H9 (cell line): ENCODE results near the gene IL2. TPM values are rescaled to one million over a fixed set of nuclear protein-coding genes. Genes with fewer than 3 reads are reported as not detected.

ENCODE experiments used
- DNase-seq: peaks from one replicate; pipeline ENCODE4 v3.0.0-alpha.2; 2017
- H2AFZ ChIP-seq: one replicate; pipeline ENCODE4 v1.6.1; 2013; ENCODE audit warnings: mild to moderate bottlenecking, low read length, control low read depth, moderate library complexity
- H2AK5ac ChIP-seq: 2 replicates; pipeline ENCODE4 v1.6.1; 2013; ENCODE audit warnings: low read length, control low read depth, mixed read lengths; ENCODE audit not compliant: insufficient read length
- H2BK120ac ChIP-seq: one replicate; pipeline ENCODE4 v1.6.1; 2013; ENCODE audit warnings: low read depth, mild to moderate bottlenecking, low read length, control low read depth, inconsistent platforms; ENCODE audit not compliant: poor library complexity, severe bottlenecking
- H2BK12ac ChIP-seq: 2 replicates; pipeline ENCODE4 v1.6.1; 2013; ENCODE audit warnings: low read length, control low read depth, mixed read lengths, low read depth; ENCODE audit not compliant: insufficient read length
- H2BK15ac ChIP-seq: 2 replicates; pipeline ENCODE4 v1.6.1; 2013; ENCODE audit warnings: low read depth, low read length, control low read depth
- H2BK20ac ChIP-seq: one replicate; pipeline ENCODE4 v1.6.1; 2013; ENCODE audit warnings: low read depth, mild to moderate bottlenecking, low read length, control low read depth, inconsistent platforms; ENCODE audit not compliant: poor library complexity, severe bottlenecking
- H2BK5ac ChIP-seq: 2 replicates; pipeline ENCODE4 v1.6.1; 2013; ENCODE audit warnings: low read length, control low read depth, mixed read lengths; ENCODE audit not compliant: insufficient read length
- H3K14ac ChIP-seq: 2 replicates; pipeline ENCODE4 v1.6.1; 2013; ENCODE audit warnings: low read length, control low read depth; ENCODE audit not compliant: insufficient read depth
- H3K18ac ChIP-seq: 2 replicates; pipeline ENCODE4 v1.6.1; 2013; ENCODE audit warnings: low read depth, mild to moderate bottlenecking, mixed read lengths, low read length, control low read depth; ENCODE audit not compliant: insufficient read length
- H3K23ac ChIP-seq: 2 replicates; pipeline ENCODE4 v1.6.1; 2013; ENCODE audit warnings: low read length, control low read depth, mixed read lengths, low read depth; ENCODE audit not compliant: insufficient read length
- H3K23me2 ChIP-seq: 2 replicates; pipeline ENCODE4 v1.6.1; 2013; ENCODE audit warnings: low read depth, mild to moderate bottlenecking, mixed read lengths, low read length, control low read depth; ENCODE audit not compliant: insufficient read length, poor library complexity, severe bottlenecking
- H3K27ac ChIP-seq: 2 replicates; pipeline ENCODE4 v1.5.1; 2013; ENCODE audit warnings: low read length, control low read depth, mixed read lengths, low read depth; ENCODE audit not compliant: insufficient read length
- H3K27me3 ChIP-seq: 2 replicates; pipeline ENCODE4 v1.6.1; 2013; ENCODE audit warnings: low read length, control low read depth, inconsistent platforms; ENCODE audit not compliant: insufficient read depth
- H3K4ac ChIP-seq: 2 replicates; pipeline ENCODE4 v1.6.1; 2013; ENCODE audit warnings: low read depth, mild to moderate bottlenecking, control low read depth, inconsistent platforms, low read length, moderate library complexity
- H3K4me1 ChIP-seq: 2 replicates; pipeline ENCODE4 v1.6.1; 2013; ENCODE audit warnings: low read length, control low read depth, inconsistent platforms; ENCODE audit not compliant: insufficient read depth
- H3K4me2 ChIP-seq: 2 replicates; pipeline ENCODE4 v1.6.1; 2013; ENCODE audit warnings: low read length, control low read depth, mixed read lengths; ENCODE audit not compliant: insufficient read length, insufficient read depth
- H3K56ac ChIP-seq: 2 replicates; pipeline ENCODE4 v1.6.1; 2013; ENCODE audit warnings: low read depth, mild to moderate bottlenecking, mixed read lengths, low read length, control low read depth; ENCODE audit not compliant: insufficient read length
- H3K79me1 ChIP-seq: 2 replicates; pipeline ENCODE4 v1.6.1; 2013; ENCODE audit warnings: low read depth, mild to moderate bottlenecking, moderate library complexity, low read length, control low read depth, inconsistent platforms; ENCODE audit not compliant: insufficient read depth, poor library complexity, severe bottlenecking
- H3K79me2 ChIP-seq: 2 replicates; pipeline ENCODE4 v1.6.1; 2013; ENCODE audit warnings: low read length, control low read depth, inconsistent platforms; ENCODE audit not compliant: insufficient read depth
- H3K9ac ChIP-seq: 2 replicates; pipeline ENCODE4 v1.6.1; 2013; ENCODE audit warnings: low read length, control low read depth, mixed read lengths; ENCODE audit not compliant: insufficient read length; ENCODE audit errors: extremely low read depth
- H3K9me3 ChIP-seq: one replicate; pipeline ENCODE4 v1.6.1; 2013; ENCODE audit warnings: low read depth, low read length, inconsistent platforms; ENCODE audit not compliant: control insufficient read depth
- H3T11ph ChIP-seq: one replicate; pipeline ENCODE4 v1.6.1; 2013; ENCODE audit warnings: mild to moderate bottlenecking, low read length, control low read depth, inconsistent platforms
- H4K20me1 ChIP-seq: one replicate; pipeline ENCODE4 v1.6.1; 2013; ENCODE audit not compliant: control insufficient read depth, insufficient read length, insufficient read depth
- H4K5ac ChIP-seq: 2 replicates; pipeline ENCODE4 v1.6.1; 2013; ENCODE audit warnings: low read depth, mild to moderate bottlenecking, mixed read lengths, low read length, control low read depth; ENCODE audit not compliant: insufficient read length
- H4K8ac ChIP-seq: replicated peaks from 2 replicates; pipeline ENCODE4 v1.6.1; 2013; ENCODE audit warnings: low read length, control low read depth, mixed read lengths, low read depth; ENCODE audit not compliant: insufficient read length
- H4K91ac ChIP-seq: 2 replicates; pipeline ENCODE4 v1.6.1; 2013; ENCODE audit warnings: low read depth, mild to moderate bottlenecking, moderate library complexity, mixed read lengths, low read length, control low read depth; ENCODE audit not compliant: insufficient read length
- H3K27ac Mint-ChIP-seq, 3 experiments: 2 replicates in 2 of 3; 3 replicates in 1 of 3; pipeline ENCODE4 v1.8.0; 2020 to 2021; ENCODE audit warnings: mixed read lengths in 3 of 3, mild to moderate bottlenecking in 1 of 3, moderate library complexity in 1 of 3
- H3K27me3 Mint-ChIP-seq: 2 replicates; pipeline ENCODE4 v1.8.0; 2021; ENCODE audit warnings: low read depth, mild to moderate bottlenecking, moderate library complexity, mixed read lengths
- H3K36me3 Mint-ChIP-seq, 3 experiments: 2 replicates in 2 of 3; 3 replicates in 1 of 3; pipeline ENCODE4 v1.8.0; 2020 to 2021; ENCODE audit warnings: low read depth in 3 of 3, mixed read lengths in 3 of 3; ENCODE audit not compliant: insufficient read depth in 1 of 3
- H3K4me1 Mint-ChIP-seq, 2 experiments: 2 replicates each; pipeline ENCODE4 v1.8.0; 2020; ENCODE audit warnings: mixed read lengths in 2 of 2
- H3K4me3 Mint-ChIP-seq, 2 experiments: 2 replicates in 1 of 2; 3 replicates in 1 of 2; pipeline ENCODE4 v1.8.0; 2020 to 2021; ENCODE audit warnings: mild to moderate bottlenecking in 2 of 2, mixed read lengths in 2 of 2, moderate library complexity in 1 of 2
- H3K9me3 Mint-ChIP-seq, 2 experiments: 2 replicates in 1 of 2; 3 replicates in 1 of 2; pipeline ENCODE4 v1.8.0; 2020; ENCODE audit warnings: mild to moderate bottlenecking in 2 of 2, mixed read lengths in 2 of 2, moderate library complexity in 1 of 2
- WGBS: extraction: QIAGEN DNeasy Blood & Tissue Kit; methylation state at CpG from one replicate; pipeline ENCODE4 v1.1.7; 2013; ENCODE audit warnings: missing lambda C conversion rate, low lambda C conversion rate, mixed read lengths; ENCODE audit not compliant: insufficient read length; ENCODE audit errors: extremely low coverage; 5-methylcytosine and 5-hydroxymethylcytosine counted together
- total RNA-seq: library from RNA; stranded (reverse); gene quantifications from 2 replicates; pipeline ENCODE4 v1.2.1, GENCODE V29; 2021
- TF ChIP-seq, protein P1 (sequence below): fragments of 200-600 bp; sonication (generic); conservative IDR thresholded peaks from 3 replicates; pipeline ENCODE4 v1.8.0; 2021; ENCODE audit warnings: antibody characterized with exemption, mild to moderate bottlenecking

Gene IL2
- total RNA-seq, 1 experiment from 2014 or later: not detected

DNA sequence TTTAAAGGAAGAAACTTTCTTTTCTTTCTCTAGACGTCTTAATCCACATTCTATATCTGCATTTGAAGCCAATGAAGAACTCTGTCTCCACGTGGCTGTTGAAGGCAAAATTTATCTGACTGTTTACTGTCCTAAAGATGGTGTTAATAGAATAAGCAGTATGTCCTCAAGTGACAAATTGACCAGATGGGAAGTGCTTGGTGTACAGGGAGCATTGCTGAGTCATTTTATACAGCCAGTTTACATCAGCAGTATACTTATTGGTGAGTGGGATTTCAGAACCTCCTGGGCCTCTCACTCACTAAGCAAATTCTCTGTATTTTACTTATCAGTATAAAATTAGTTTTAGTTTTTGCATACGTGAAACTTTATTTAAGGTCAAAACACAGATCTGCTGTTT, 44.0 kb downstream of the IL2 start:
- H3K9me3 ChIP-seq: no peaks in the 10 kb centered on the region
- no peaks in the 10 kb centered on the region for H4K20me1 ChIP-seq
- H3K23ac ChIP-seq: no peak overlapping the region
- H3K4me1 ChIP-seq: no peaks in the 10 kb centered on the region
- no peaks in the 10 kb centered on the region for H3K9me3 Mint-ChIP-seq
- H2BK5ac ChIP-seq: no peak overlapping the region
- no peak overlapping the region for H3K9ac ChIP-seq
- H2BK15ac ChIP-seq: no peak overlapping the region
- H3K27ac Mint-ChIP-seq: no peak overlapping the region; a peak in 1 of 7 replicates
- no peak overlapping the region for H3T11ph ChIP-seq
- H4K8ac ChIP-seq: no peak overlapping the region
- no peak overlapping the region for H2BK12ac ChIP-seq
- no peak overlapping the region for H3K56ac ChIP-seq
- no peak overlapping the region for H3K4ac ChIP-seq
- H3K23me2 ChIP-seq: no peaks in the 10 kb centered on the region
- no peak overlapping the region for H2AFZ ChIP-seq
- no peak overlapping the region for H3K4me3 Mint-ChIP-seq
- no peak overlapping the region for H2AK5ac ChIP-seq
- no peak overlapping the region for H4K5ac ChIP-seq
- peaks cover 0 to 2% of the 10 kb centered on the region in 2 experiments; a peak in 1 of 4 replicates for H3K4me1 Mint-ChIP-seq
- DNase-seq: no peak
- no CpG with 5 or more reads among the region's 3 CpGs for WGBS
- H3K36me3 Mint-ChIP-seq: no peaks in the 10 kb centered on the region
- no peak overlapping the region for H4K91ac ChIP-seq
- H2BK20ac ChIP-seq: no peak overlapping the region
- no peak overlapping the region for H2BK120ac ChIP-seq
- no peaks in the 10 kb centered on the region for H3K79me1 ChIP-seq
- TF ChIP-seq, protein P1, sequence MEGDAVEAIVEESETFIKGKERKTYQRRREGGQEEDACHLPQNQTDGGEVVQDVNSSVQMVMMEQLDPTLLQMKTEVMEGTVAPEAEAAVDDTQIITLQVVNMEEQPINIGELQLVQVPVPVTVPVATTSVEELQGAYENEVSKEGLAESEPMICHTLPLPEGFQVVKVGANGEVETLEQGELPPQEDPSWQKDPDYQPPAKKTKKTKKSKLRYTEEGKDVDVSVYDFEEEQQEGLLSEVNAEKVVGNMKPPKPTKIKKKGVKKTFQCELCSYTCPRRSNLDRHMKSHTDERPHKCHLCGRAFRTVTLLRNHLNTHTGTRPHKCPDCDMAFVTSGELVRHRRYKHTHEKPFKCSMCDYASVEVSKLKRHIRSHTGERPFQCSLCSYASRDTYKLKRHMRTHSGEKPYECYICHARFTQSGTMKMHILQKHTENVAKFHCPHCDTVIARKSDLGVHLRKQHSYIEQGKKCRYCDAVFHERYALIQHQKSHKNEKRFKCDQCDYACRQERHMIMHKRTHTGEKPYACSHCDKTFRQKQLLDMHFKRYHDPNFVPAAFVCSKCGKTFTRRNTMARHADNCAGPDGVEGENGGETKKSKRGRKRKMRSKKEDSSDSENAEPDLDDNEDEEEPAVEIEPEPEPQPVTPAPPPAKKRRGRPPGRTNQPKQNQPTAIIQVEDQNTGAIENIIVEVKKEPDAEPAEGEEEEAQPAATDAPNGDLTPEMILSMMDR: no peak
- H3K27ac ChIP-seq: no peak overlapping the region
- no peaks in the 10 kb centered on the region for H3K79me2 ChIP-seq
- H3K18ac ChIP-seq: no peak overlapping the region
- H3K27me3 ChIP-seq: no peaks in the 10 kb centered on the region
- H3K4me2 ChIP-seq: no peak overlapping the region
- no peaks in the 10 kb centered on the region for H3K27me3 Mint-ChIP-seq
- H3K14ac ChIP-seq: no peak overlapping the region
